ENCODE data around the gene OBSCN.

DNA sequence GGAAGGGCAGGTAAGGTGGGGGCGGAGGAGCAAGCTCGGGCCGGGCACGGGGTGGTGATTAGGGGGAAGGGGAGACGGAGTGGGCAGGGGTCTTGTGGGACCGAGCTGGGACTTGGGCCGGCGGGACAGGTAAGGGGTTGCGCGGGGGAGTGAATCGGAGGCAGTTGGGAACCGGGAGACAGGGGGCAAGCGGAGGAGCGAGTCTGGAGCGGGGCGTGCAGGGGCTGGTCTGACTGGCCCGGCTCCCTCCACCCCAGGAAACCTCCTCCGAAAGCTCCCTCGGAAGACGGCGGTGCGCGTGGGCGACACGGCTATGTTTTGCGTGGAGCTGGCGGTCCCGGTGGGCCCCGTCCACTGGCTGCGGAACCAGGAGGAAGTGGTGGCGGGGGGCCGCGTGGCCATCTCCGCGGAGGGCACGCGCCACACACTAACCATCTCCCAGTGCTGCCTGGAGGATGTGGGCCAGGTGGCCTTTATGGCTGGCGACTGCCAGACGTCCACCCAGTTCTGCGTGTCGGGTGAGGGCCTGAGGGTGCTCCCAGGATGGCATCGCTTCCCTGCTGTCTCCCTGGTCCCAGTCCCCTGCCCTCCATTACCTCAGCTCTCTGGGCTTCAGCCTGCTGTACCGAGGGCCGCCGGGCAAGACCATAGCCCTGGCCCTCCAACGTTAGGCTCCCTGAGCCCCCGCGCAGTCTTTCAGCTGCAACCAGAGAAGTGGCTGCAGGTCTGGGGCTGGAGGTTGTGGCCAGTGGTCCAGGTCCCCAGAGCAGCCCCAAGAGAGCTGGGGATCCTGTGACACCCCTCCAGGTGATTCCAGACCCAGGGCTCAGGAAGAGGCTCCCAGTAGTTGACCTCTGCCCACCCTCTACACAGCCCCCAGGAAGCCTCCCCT, 6.3 kb downstream of the OBSCN start:
- TF ChIP-seq, protein P1, sequence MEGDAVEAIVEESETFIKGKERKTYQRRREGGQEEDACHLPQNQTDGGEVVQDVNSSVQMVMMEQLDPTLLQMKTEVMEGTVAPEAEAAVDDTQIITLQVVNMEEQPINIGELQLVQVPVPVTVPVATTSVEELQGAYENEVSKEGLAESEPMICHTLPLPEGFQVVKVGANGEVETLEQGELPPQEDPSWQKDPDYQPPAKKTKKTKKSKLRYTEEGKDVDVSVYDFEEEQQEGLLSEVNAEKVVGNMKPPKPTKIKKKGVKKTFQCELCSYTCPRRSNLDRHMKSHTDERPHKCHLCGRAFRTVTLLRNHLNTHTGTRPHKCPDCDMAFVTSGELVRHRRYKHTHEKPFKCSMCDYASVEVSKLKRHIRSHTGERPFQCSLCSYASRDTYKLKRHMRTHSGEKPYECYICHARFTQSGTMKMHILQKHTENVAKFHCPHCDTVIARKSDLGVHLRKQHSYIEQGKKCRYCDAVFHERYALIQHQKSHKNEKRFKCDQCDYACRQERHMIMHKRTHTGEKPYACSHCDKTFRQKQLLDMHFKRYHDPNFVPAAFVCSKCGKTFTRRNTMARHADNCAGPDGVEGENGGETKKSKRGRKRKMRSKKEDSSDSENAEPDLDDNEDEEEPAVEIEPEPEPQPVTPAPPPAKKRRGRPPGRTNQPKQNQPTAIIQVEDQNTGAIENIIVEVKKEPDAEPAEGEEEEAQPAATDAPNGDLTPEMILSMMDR (IDR thresholded peaks at IDR 0.05; ENCODE audit: extremely low read depth in 1 of 2, insufficient read depth in 1 of 2, low read depth in 1 of 2, low read length in 2 of 2) = no peak
- TF ChIP-seq JUN (IDR thresholded peaks at IDR 0.05; ENCODE audit: borderline replicate concordance, insufficient read depth, insufficient read length, low read depth) = no peak
- no peak for TF ChIP-seq POLR2A (IDR thresholded peaks at IDR 0.05; ENCODE audit: low read depth, low read length)
- TF ChIP-seq FOS (IDR thresholded peaks at IDR 0.05; ENCODE audit: borderline replicate concordance, insufficient read depth, low read length) = no peak
- TF ChIP-seq EZH2 (IDR thresholded peaks at IDR 0.05; ENCODE audit: borderline replicate concordance, low read depth, low read length, severe bottlenecking) = no peak
- TF ChIP-seq POLR2AphosphoS5 (IDR thresholded peaks at IDR 0.05; ENCODE audit: insufficient read depth, low read depth, low read length) = no peak
- TF ChIP-seq, protein P2, sequence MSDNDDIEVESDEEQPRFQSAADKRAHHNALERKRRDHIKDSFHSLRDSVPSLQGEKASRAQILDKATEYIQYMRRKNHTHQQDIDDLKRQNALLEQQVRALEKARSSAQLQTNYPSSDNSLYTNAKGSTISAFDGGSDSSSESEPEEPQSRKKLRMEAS (IDR thresholded peaks at IDR 0.05; ENCODE audit: insufficient read depth, insufficient read length) = no peak
- no peak for TF ChIP-seq MYC (IDR thresholded peaks at IDR 0.05; ENCODE audit: low read depth, low read length)
- no peak for TF ChIP-seq GATA2 (IDR thresholded peaks at IDR 0.05; ENCODE audit: insufficient read depth, insufficient read length, low read depth, low read length)
